Measurements from ENCODE around the gene ZFP92.
"Not testable (repeated sequence)": the region's sequence is repeated elsewhere in the genome, so short reads cannot be mapped to it uniquely, and the experiment has no call there.

Gene ZFP92

GRCh38 chrX:153387987-153388721 lies 23.1 kb upstream of the ZFP92 start:
- no peak for DNase-seq

- DNase-seq = no peak
These were observed 22.4 kb upstream of the ZFP92 start for GRCh38 chrX:153388722-153389459.

GRCh38 chrX:153389460-153389768 lies 21.9 kb upstream of the ZFP92 start:
- DNase-seq = not testable (repeated sequence)

GRCh38 chrX:153392642-153393321 lies 18.5 kb upstream of the ZFP92 start:
- no peak for DNase-seq

- DNase-seq = no peak
These were observed 16.7 kb upstream of the ZFP92 start for GRCh38 chrX:153394612-153395011.

GRCh38 chrX:153395613-153396319 lies 15.5 kb upstream of the ZFP92 start:
- DNase-seq = no peak

- no peak for DNase-seq
These were observed 14.7 kb upstream of the ZFP92 start for GRCh38 chrX:153396320-153397195.

- DNase-seq = no peak
These were observed 13.9 kb upstream of the ZFP92 start for GRCh38 chrX:153397256-153397960.

GRCh38 chrX:153398275-153398960 lies 12.9 kb upstream of the ZFP92 start:
- DNase-seq = no peak

GRCh38 chrX:153400146-153401132 lies 10.8 kb upstream of the ZFP92 start:
- DNase-seq = no peak

GRCh38 chrX:153401133-153401764 lies 10.0 kb upstream of the ZFP92 start, which contains the start of gene PNMA6E:
Gene PNMA6E (minus strand): TSS chrX:153401350. CDS start chrX:153398849, 2,501 bp downstream.
- no peak for DNase-seq

GRCh38 chrX:153404333-153404732 lies 6.9 kb upstream of the ZFP92 start:
- DNase-seq = not testable (repeated sequence)

GRCh38 chrX:153405426-153405825 lies 5.8 kb upstream of the ZFP92 start:
- DNase-seq = peak; percentile 12

GRCh38 chrX:153406011-153406410 lies 5.3 kb upstream of the ZFP92 start:
- peak; percentile 6 for DNase-seq

- peak; percentile 8 for DNase-seq
These were observed 4.4 kb upstream of the ZFP92 start for GRCh38 chrX:153406903-153407302.

GRCh38 chrX:153407736-153408135 lies 3.5 kb upstream of the ZFP92 start:
- DNase-seq = peak; percentile 14

- DNase-seq = peak; percentile 15
These were observed 3.0 kb upstream of the ZFP92 start for GRCh38 chrX:153408221-153408721.

GRCh38 chrX:153408871-153409351 lies 2.4 kb upstream of the ZFP92 start:
- peak; percentile 13 for DNase-seq

Measured in femur (tissue), 1 donor.